ENCODE measurements around the gene CENATAC. TPM values are rescaled to one million over a fixed set of nuclear protein-coding genes. Genes with fewer than 3 reads are reported as not detected.

Gene CENATAC
- total and polyA plus RNA-seq, 9 of the 15 experiments (the other 6 are each of a cell fraction or from before 2014, with no cell fraction given): 2.4 to 25.5 (median 13.7) TPM

- no peak for TF ChIP-seq MGA (IDR thresholded peaks at IDR 0.05)
- TF ChIP-seq ZNF644 (tag; IDR thresholded peaks at IDR 0.05; ENCODE audit: low read depth): no peak
- no peak for TF ChIP-seq SREBF1 (IDR thresholded peaks at IDR 0.05; ENCODE audit: borderline replicate concordance, low read depth, low read length)
- TF ChIP-seq GABPB1 (CRISPR knock-in tag; IDR thresholded peaks at IDR 0.05): no peak
- no peak for TF ChIP-seq RAD51 (IDR thresholded peaks at IDR 0.05; ENCODE audit: borderline replicate concordance, low read depth)
- TF ChIP-seq FOXK1 (CRISPR knock-in tag; IDR thresholded peaks at IDR 0.05; ENCODE audit: borderline replicate concordance): no peak
- TF ChIP-seq GTF2A2 (tag; IDR thresholded peaks at IDR 0.05): no peak
Observed at GRCh38 chr11:118984825-118985224, 13.1 kb upstream of the CENATAC start (continued).
